BLaER1 treated with 17β-estradiol and CSF1 and Interleukin-3, amounts not matched to agents 10 nM and 100 nM (cell line): ENCODE data around the gene PET100.

Source experiments
- H3K27ac ChIP-seq, 11 experiments: shearing (Covaris generic); formaldehyde crosslinking; 2 replicates each; pipeline ENCODE4 v1.8.1; 2022
- H3K27me3 ChIP-seq, 11 experiments: shearing (Covaris generic); formaldehyde crosslinking; 2 replicates each; pipeline ENCODE4 v1.8.1; 2022
- H3K36me3 ChIP-seq, 11 experiments: shearing (Covaris generic); formaldehyde crosslinking; 2 replicates each; pipeline ENCODE4 v1.8.1; 2022
- H3K4me1 ChIP-seq, 10 experiments: shearing (Covaris generic); formaldehyde crosslinking; 2 replicates each; pipeline ENCODE4 v1.8.1; 2022
- H3K4me2 ChIP-seq, 11 experiments: shearing (Covaris generic); formaldehyde crosslinking; 2 replicates each; pipeline ENCODE4 v1.8.1; 2022
- H3K4me3 ChIP-seq, 10 experiments: shearing (Covaris generic); formaldehyde crosslinking; 2 replicates each; pipeline ENCODE4 v1.8.1; 2022
- H3K9ac ChIP-seq, 11 experiments: shearing (Covaris generic); formaldehyde crosslinking; 2 replicates each; pipeline ENCODE4 v1.8.1; 2022
- H3K9me3 ChIP-seq, 11 experiments: shearing (Covaris generic); formaldehyde crosslinking; replicated peaks in 1 of 11; 2 replicates each; pipeline ENCODE4 v1.8.1; 2022
- H4K20me1 ChIP-seq, 11 experiments: shearing (Covaris generic); formaldehyde crosslinking; 2 replicates each; pipeline ENCODE4 v1.8.1; 2022
- Cebpa-rat ChIP-seq, 11 experiments: shearing (Covaris generic); IDR thresholded peaks; 2 replicates each; pipeline ENCODE4 v1.8.1; 2022

The PET100 gene

DNA sequence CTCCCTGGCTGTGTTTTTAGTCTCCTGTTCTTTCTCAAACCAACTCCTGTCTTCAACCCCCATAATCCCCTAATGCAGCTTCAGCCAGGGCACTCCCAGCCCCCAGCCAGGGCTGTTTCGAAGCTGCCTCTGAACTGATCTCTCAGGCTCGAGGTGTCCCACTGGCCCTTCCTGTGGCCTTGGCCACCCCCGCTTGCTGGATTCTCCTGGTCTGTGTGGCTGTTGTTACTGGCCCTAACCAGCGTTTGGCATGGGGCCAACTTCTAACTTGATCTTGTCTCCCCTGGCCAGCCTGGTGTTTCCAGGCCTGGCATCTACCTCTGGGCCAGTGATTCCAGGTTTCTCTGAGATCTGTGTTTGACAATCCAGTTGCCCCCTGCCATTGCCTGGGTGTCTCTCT, 11.2 kb upstream of the PET100 start:
- 0 out of 22 replicates have a peak overlapping the region, but pooled peaks of 1 of the 11 experiments have one; percentile 30 for H3K9ac ChIP-seq

DNA sequence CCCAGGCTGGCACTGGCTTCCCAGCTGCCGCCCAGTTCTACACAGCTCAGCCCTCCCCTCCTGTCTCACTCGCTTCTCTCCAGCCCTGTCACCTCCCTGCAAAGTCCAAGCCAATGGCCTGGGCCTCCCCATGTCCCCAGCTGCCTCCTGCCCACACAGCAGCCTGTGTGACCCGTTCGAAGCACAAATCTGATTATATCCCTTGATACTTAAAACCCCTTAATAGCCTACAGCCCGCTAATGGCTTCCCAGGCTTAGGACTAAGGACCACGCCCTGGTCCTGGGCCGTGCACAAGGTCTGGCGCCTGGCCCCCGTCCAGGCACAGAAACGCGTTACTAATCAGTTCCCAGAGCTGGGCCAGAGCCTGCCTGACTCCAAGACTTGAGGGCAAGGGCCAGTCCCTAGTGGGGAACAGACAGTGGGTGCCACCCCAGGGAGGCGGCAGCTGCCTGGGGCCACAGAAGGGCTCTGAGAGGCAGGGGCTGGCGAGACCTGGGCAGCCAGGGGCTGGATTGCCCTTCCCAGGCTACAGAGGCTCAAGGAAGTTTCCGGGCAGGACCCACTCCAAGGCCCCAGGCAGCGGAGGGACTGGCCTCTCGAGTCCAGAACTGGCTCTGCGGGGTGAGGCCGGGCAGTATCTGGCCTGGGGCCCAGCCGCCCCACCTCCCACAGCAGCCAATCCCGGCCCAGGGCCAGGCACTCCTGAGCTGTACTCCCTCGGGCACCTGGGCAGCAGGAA, 10.7 kb upstream of the PET100 start:
- TF ChIP-seq Cebpa-rat (IDR thresholded peaks at IDR 0.05), result no peak
- Histone ChIP-seq H3K36me3 (peaks cover 31 to 71% (median 61%) of the 10 kb centered on the region in 11 experiments), H3K27me3 (no peaks in the 10 kb centered on the region)

More for the DNA sequence above, 11.2 kb upstream of the PET100 start:
- no peak for TF ChIP-seq Cebpa-rat (IDR thresholded peaks at IDR 0.05)
- no peaks in the 10 kb centered on the region for H3K27me3 ChIP-seq
- no peak overlapping the region for H3K4me2 ChIP-seq
- no peak overlapping the region for H3K4me3 ChIP-seq
- no peak overlapping the region for H3K27ac ChIP-seq
- peaks cover 31 to 65% (median 55%) of the 10 kb centered on the region in 11 experiments for H3K36me3 ChIP-seq
- peaks cover 0 to 67% (median 15%) of the 10 kb centered on the region in 11 experiments; a peak in 9 of 22 replicates for H4K20me1 ChIP-seq
- H3K9me3 ChIP-seq, result no peaks in the 10 kb centered on the region
- H3K4me1 ChIP-seq, result peaks cover 0 to 8% (median 0%) of the 10 kb centered on the region in 10 experiments; a peak in 2 of 20 replicates

DNA sequence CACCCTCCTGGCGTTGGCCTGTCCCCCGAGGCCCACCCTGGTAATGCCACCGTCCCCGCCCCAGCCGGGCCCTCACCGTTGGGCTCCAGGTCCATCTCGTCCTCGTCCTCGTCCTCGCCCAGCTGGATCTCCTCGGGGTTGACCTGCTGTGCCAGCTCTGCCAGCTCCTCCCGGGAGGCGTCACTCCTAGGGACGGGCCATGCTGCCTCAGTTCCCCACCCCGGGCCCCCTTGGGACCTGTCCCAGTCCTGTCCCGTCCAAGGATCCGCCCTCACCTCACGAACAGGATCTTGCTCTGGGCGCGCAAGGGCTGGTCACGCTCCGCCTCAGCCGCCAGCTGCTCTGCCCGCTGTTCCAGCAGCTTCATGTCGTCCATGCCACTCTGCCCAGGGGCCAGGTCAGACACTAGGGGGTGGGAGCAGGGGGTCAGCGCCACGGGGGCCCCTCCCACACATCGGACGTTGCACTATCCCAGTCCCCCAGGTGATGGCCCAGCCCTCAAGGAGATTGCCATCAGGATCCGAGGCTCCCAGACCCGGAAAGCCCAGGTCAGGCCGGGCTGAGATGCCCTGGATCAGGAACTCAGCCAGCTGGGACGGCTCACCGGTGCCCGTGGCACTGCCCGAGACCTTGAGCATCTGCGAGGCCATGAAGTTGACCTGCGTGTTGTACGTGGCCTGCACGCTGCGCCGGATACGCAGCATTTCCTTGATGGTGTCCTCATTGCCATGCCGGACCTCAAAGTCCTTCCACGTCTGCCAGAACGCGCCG, 9.7 kb upstream of the PET100 start:
- no peak overlapping the region for H3K27ac ChIP-seq
- H3K4me1 ChIP-seq, result peaks cover 0 to 8% (median 0%) of the 10 kb centered on the region in 10 experiments; a peak in 2 of 20 replicates
- TF ChIP-seq Cebpa-rat (IDR thresholded peaks at IDR 0.05), result no peak
- no peak overlapping the region for H3K4me2 ChIP-seq
- H3K4me3 ChIP-seq, result no peak overlapping the region
- peaks cover 39 to 80% (median 70%) of the 10 kb centered on the region in 11 experiments for H3K36me3 ChIP-seq
- no peak overlapping the region for H3K9ac ChIP-seq
- no peaks in the 10 kb centered on the region for H3K27me3 ChIP-seq
- peaks cover 0 to 81% (median 22%) of the 10 kb centered on the region in 11 experiments; a peak in 10 of 22 replicates for H4K20me1 ChIP-seq
- no peaks in the 10 kb centered on the region for H3K9me3 ChIP-seq

More for the DNA sequence above, 10.7 kb upstream of the PET100 start:
- Histone ChIP-seq H3K9ac (0 out of 22 replicates have a peak overlapping the region, but pooled peaks of 1 of the 11 experiments have one; percentile 30), H3K4me1 (peaks cover 0 to 8% (median 0%) of the 10 kb centered on the region in 10 experiments; a peak in 2 of 20 replicates), H3K9me3 (no peaks in the 10 kb centered on the region), H3K4me2 (no peak overlapping the region), H3K27ac (no peak overlapping the region), H3K4me3 (no peak overlapping the region), H4K20me1 (peaks cover 0 to 72% (median 15%) of the 10 kb centered on the region in 11 experiments; a peak in 9 of 22 replicates)

DNA sequence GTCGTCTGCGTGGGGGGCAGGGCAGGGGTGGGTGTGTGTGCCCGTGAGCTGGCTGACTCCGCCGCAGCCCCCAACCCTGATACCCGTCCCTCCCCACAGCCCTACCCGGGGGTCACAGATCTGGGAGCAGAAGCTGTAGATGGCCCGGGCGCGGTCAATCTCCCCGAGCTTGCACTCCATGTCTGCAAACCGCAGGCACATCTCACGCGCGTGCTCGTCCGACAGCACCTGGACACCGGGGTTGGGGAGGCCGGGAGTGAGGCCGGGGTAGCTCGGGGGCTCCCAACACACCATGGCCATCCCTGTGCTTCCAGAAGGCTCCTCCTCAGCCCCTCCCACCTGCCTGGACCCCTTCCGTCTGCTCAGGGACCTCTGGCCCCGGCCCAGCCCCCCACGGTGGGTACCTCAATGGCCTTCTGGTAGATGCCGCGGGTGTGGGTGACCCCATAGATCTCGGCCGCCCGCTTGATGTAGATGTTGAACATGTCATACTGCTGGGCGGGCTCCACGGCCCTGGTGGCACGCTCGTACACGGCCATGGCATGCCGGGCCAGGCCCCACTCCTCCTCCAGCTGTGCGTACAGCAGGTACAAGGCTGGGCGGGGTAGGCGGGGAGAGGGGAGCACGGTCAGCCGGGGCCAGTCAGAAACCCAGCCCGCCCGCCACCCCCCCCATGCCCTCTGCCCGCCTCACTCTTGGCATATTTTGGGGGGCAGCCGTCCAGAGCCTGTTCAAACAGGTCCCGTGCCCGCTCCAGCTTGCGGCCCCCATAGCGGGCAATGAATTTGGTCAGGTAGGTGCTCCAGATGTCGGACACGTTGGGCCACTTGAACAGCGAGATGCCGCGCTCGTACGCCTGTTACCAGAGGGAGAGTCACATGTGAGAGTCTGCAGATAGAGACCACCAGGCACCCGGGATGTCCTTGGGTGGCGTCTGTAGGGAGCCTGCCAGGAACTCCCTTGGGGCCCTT, 8.9 kb upstream of the PET100 start:
- Histone ChIP-seq H3K4me1 (peaks cover 0 to 8% (median 0%) of the 10 kb centered on the region in 10 experiments; a peak in 2 of 20 replicates), H3K4me2 (no peak overlapping the region), H3K36me3 (peaks cover 48 to 89% (median 79%) of the 10 kb centered on the region in 11 experiments)

DNA sequence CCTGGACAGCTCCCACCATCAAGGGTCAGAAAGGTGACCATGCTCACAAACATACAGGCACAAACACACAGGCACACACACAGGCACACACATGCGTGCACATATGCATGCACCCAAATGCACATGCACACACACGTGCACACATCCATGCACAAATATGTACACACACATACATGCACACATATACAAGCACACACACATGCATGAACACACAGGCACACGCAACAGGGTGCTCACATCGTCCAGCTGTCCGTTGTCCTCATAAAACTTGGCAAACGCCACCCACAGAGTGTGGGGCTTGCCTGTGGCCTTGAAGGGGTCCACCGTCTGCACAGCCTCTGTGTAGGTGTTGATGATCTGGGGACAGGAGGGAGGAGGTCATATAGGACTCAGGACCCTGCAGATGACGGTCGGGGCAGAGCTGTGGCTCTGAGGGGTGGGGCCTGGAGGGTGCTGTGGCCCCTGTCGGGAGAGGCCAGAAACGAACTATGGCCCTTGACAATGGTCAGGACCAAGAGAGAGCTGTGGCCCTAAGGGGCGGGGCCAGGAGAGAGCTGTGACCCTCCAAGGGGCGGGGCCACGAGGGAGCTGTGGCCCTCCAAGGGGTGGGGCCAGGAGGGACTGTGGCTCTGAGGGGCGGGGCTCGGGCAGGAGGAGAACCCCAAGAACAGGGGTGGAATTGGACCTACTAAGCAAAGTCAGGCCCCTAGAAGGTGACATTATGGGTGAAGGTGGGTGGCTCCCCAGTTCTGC, 6.5 kb upstream of the PET100 start:
- no peak overlapping the region for H3K27ac ChIP-seq
- no peaks in the 10 kb centered on the region for H3K9me3 ChIP-seq
- no peak overlapping the region for H3K9ac ChIP-seq
- no peak overlapping the region for H3K4me2 ChIP-seq
- H3K27me3 ChIP-seq, result no peaks in the 10 kb centered on the region
- TF ChIP-seq Cebpa-rat (IDR thresholded peaks at IDR 0.05), result no peak
- peaks cover 3 to 8% (median 6%) of the 10 kb centered on the region in 10 experiments for H3K4me1 ChIP-seq
- peaks cover 64 to 99% (median 89%) of the 10 kb centered on the region in 11 experiments for H3K36me3 ChIP-seq
- H3K4me3 ChIP-seq, result no peak overlapping the region
- peaks cover 0 to 96% (median 44%) of the 10 kb centered on the region in 11 experiments; a peak in 18 of 22 replicates for H4K20me1 ChIP-seq

More for the DNA sequence above, 8.9 kb upstream of the PET100 start:
- Histone ChIP-seq H3K27ac (no peak overlapping the region), H3K9ac (no peak overlapping the region), H3K9me3 (no peaks in the 10 kb centered on the region), H3K27me3 (no peaks in the 10 kb centered on the region), H3K4me3 (no peak overlapping the region), H4K20me1 (peaks cover 0 to 90% (median 24%) of the 10 kb centered on the region in 11 experiments; a peak in 14 of 22 replicates)
- TF ChIP-seq Cebpa-rat (IDR thresholded peaks at IDR 0.05), result no peak

DNA sequence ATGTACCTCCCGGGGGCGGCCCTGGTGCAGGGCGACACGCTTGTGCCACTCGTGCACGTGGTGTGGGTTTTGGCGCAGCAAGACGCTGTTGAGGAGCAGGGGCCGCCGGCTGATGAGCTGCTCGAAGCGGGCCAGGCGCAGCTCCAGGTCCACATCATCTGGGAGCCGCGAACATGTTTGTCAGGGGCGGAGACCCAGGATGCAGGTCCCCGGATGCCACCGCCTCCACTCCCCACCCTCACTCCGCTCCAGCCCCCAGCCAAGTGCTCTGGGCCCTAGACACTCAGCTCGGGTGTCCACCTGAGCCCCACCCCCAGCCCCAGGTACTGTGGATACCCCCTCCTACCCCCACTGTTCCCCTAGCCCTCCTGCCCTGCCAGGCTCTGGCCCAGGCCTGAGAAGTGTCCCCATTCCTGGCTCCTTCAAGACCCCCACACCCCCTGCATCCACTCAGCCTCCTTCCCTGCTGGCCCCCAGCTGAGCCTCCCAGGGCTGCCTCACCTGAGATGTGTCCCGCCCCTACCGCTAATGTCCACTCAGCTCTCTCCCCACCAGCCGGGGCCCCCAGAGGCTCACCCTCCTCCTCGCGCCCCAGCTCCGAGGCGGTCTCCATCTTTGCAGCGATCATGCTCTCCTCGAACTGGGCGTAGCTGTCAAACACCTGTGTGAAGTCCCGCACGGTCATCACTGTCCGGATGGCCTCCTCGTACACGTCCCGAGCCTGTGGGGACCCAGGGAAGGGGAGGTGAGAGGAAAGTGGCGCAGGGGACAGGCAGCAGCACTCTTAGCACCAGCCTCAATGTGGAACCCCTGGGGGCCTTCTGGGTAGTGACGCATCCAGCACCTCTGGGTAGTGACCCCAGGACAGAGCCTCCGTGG, 5.6 kb upstream of the PET100 start:
- no peak overlapping the region for H3K4me3 ChIP-seq
- H3K4me2 ChIP-seq, result no peak overlapping the region
- no peak overlapping the region for H3K27ac ChIP-seq
- H3K9ac ChIP-seq, result no peak overlapping the region
- peaks cover 64 to 91% (median 81%) of the 10 kb centered on the region in 11 experiments for H3K36me3 ChIP-seq
- H3K27me3 ChIP-seq, result no peaks in the 10 kb centered on the region
- H3K4me1 ChIP-seq, result peaks cover 11 to 14% (median 13%) of the 10 kb centered on the region in 10 experiments
- TF ChIP-seq Cebpa-rat (IDR thresholded peaks at IDR 0.05), result no peak
- no peaks in the 10 kb centered on the region for H3K9me3 ChIP-seq
- H4K20me1 ChIP-seq, result peaks cover 0 to 92% (median 42%) of the 10 kb centered on the region in 11 experiments; a peak in 18 of 22 replicates

DNA sequence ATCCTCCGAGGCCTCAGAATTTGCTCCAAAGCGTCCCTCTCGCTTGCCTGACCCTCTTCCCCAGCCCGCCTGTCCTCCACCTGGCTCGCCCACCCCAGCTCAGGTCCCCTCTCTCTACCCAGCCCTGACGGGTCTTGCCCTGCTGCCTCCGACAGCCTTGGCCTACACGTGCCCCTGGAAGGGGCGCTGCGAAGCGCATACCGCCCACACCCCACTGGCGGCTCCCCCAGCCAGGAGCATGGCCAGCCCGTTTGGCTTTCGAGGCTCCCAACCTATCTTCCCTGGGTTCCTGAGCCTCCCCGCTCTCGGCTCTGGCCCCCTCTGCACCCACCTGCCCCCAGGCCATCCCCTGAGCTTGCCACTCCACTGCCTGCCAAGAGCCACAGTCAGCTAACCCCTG, 4.8 kb upstream of the PET100 start:
- Histone ChIP-seq H3K4me1 (peaks cover 11 to 14% (median 13%) of the 10 kb centered on the region in 10 experiments), H3K36me3 (peaks cover 64 to 83% (median 75%) of the 10 kb centered on the region in 11 experiments), H3K9ac (no peak overlapping the region), H3K27ac (no peak overlapping the region), H4K20me1 (peaks cover 0 to 84% (median 39%) of the 10 kb centered on the region in 11 experiments; a peak in 18 of 22 replicates), H3K9me3 (no peaks in the 10 kb centered on the region), H3K4me2 (no peak overlapping the region), H3K27me3 (no peaks in the 10 kb centered on the region), H3K4me3 (no peak overlapping the region)
- no peak for TF ChIP-seq Cebpa-rat (IDR thresholded peaks at IDR 0.05)
